WTC11 (cell line): ENCODE measurements around the gene GLG1. TPM values are rescaled to one million over a fixed set of nuclear protein-coding genes. Genes with fewer than 3 reads are reported as not detected.

ENCODE experiments used
- ATAC-seq: fragments of 200-7000 bp; cut with Tn5 transposase; 2 replicates; pipeline ENCODE4 v1.10.0; 2021; ENCODE audit warnings: mild to moderate bottlenecking, moderate library complexity
- CTCF ChIA-PET: fragments of 300-600 bp; sonication (Branson Sonifier 250); formaldehyde crosslinking; loops from one replicate; lab custom pipeline; 2021; ENCODE audit warnings: antibody characterized with exemption; lab: Charles Lee
- POLR2A ChIA-PET: fragments of 350-600 bp; sonication (Branson Sonifier 250); formaldehyde crosslinking; loops from one replicate; lab custom pipeline; 2021; ENCODE audit warnings: antibody characterized with exemption; lab: Charles Lee
- DNase-seq: peaks from one replicate; pipeline ENCODE4 v3.0.0; 2021; ENCODE audit warnings: low spot score
- H3K27ac Mint-ChIP-seq: 2 replicates; pipeline ENCODE4 v1.8.0; 2021; ENCODE audit warnings: mixed read lengths
- H3K27me3 Mint-ChIP-seq: 2 replicates; pipeline ENCODE4 v1.8.0; 2021; ENCODE audit warnings: low read depth, mild to moderate bottlenecking, moderate library complexity, mixed read lengths
- H3K36me3 Mint-ChIP-seq: 2 replicates; pipeline ENCODE4 v1.8.0; 2021; ENCODE audit warnings: mixed read lengths
- H3K4me1 Mint-ChIP-seq: 2 replicates; pipeline ENCODE4 v1.8.0; 2022; ENCODE audit warnings: mixed read lengths
- H3K4me3 Mint-ChIP-seq: 2 replicates; pipeline ENCODE4 v1.8.0; 2021; ENCODE audit warnings: mild to moderate bottlenecking, moderate library complexity, mixed read lengths
- H3K9me3 Mint-ChIP-seq: 2 replicates; pipeline ENCODE4 v1.8.0; 2021; ENCODE audit warnings: mixed read lengths
- CREB1 ChIP-seq: sonication (generic); formaldehyde crosslinking; IDR thresholded peaks from 2 replicates; pipeline ENCODE4 v1.8.0; 2023; ENCODE audit warnings: mild to moderate bottlenecking, missing genetic modification reagents
- CREM ChIP-seq: sonication (generic); formaldehyde crosslinking; IDR thresholded peaks from 2 replicates; pipeline ENCODE4 v1.8.1; 2022; ENCODE audit warnings: mild to moderate bottlenecking, missing genetic modification reagents, moderate library complexity
- ETV6 ChIP-seq: sonication (generic); formaldehyde crosslinking; IDR thresholded peaks from 2 replicates; pipeline ENCODE4 v1.8.1; 2022; ENCODE audit warnings: mild to moderate bottlenecking, missing genetic modification reagents
- IRF2 ChIP-seq: sonication (generic); formaldehyde crosslinking; IDR thresholded peaks from 2 replicates; pipeline ENCODE4 v1.8.0; 2022; ENCODE audit warnings: low read depth, missing genetic modification reagents, borderline replicate concordance
- MLX ChIP-seq: sonication (generic); formaldehyde crosslinking; IDR thresholded peaks from 2 replicates; pipeline ENCODE4 v1.8.1; 2023; ENCODE audit warnings: mild to moderate bottlenecking, missing genetic modification reagents, moderate library complexity
- NR1H2 ChIP-seq: sonication (generic); formaldehyde crosslinking; IDR thresholded peaks from 2 replicates; pipeline ENCODE4 v1.9.0; 2021; ENCODE audit warnings: mild to moderate bottlenecking, moderate library complexity, missing genetic modification reagents
- RORB ChIP-seq: fragments of 250-450 bp; sonication (Bioruptor Pico); IDR thresholded peaks from 2 replicates; pipeline ENCODE4 v1.9.0; 2021; ENCODE audit warnings: mild to moderate bottlenecking
- SMAD3 ChIP-seq: sonication (generic); formaldehyde crosslinking; IDR thresholded peaks from 2 replicates; pipeline ENCODE4 v1.8.0; 2022; ENCODE audit warnings: missing genetic modification reagents, mild to moderate bottlenecking, borderline replicate concordance
- SOX15 ChIP-seq: fragments of 250-450 bp; sonication (Bioruptor Pico); IDR thresholded peaks from 2 replicates; pipeline ENCODE4 v1.9.0; 2021; ENCODE audit warnings: mild to moderate bottlenecking
- ZBTB21 ChIP-seq: sonication (generic); formaldehyde crosslinking; IDR thresholded peaks from 2 replicates; pipeline ENCODE4 v1.8.1; 2023; ENCODE audit warnings: mild to moderate bottlenecking, missing genetic modification reagents, borderline replicate concordance
- ZNF138 ChIP-seq: sonication (generic); formaldehyde crosslinking; conservative IDR thresholded peaks from 2 replicates; pipeline ENCODE4 v1.8.1; 2022; ENCODE audit warnings: mild to moderate bottlenecking, moderate library complexity, missing genetic modification reagents
- ZNF219 ChIP-seq: sonication (generic); formaldehyde crosslinking; IDR thresholded peaks from 2 replicates; pipeline ENCODE4 v1.8.0; 2023; ENCODE audit warnings: missing genetic modification reagents, mild to moderate bottlenecking, borderline replicate concordance
- ZNF263 ChIP-seq: sonication (generic); formaldehyde crosslinking; IDR thresholded peaks from 2 replicates; pipeline ENCODE4 v1.8.1; 2022; ENCODE audit warnings: low read depth, mild to moderate bottlenecking, moderate library complexity, missing genetic modification reagents
- ZNF416 ChIP-seq: fragments of 250-450 bp; sonication (Bioruptor Pico); IDR thresholded peaks from 2 replicates; pipeline ENCODE4 v1.9.0; 2021; ENCODE audit warnings: mild to moderate bottlenecking, inconsistent platforms
- ZNF512 ChIP-seq: sonication (generic); formaldehyde crosslinking; IDR thresholded peaks from 2 replicates; pipeline ENCODE4 v1.8.1; 2022; ENCODE audit warnings: missing genetic modification reagents, borderline replicate concordance
- ZNF532 ChIP-seq: fragments of 250-450 bp; sonication (Bioruptor Pico); IDR thresholded peaks from 2 replicates; pipeline ENCODE4 v1.9.0; 2021; ENCODE audit warnings: mild to moderate bottlenecking, borderline replicate concordance
- ZSCAN18 ChIP-seq: fragments of 250-450 bp; sonication (Bioruptor Pico); IDR thresholded peaks from 2 replicates; pipeline ENCODE4 v2.1.2; 2022; ENCODE audit warnings: mild to moderate bottlenecking, moderate library complexity
- total RNA-seq: library from RNA; stranded (reverse); gene quantifications from 3 replicates; pipeline ENCODE4 v1.2.3, GENCODE V29; 2021
- TF ChIP-seq, protein P1 (sequence below): sonication (generic); formaldehyde crosslinking; IDR thresholded peaks from 2 replicates; pipeline ENCODE4 v1.8.1; 2022; ENCODE audit warnings: low read depth, mild to moderate bottlenecking, moderate library complexity, missing genetic modification reagents, borderline replicate concordance

The GLG1 gene
- total RNA-seq, 1 experiment from 2014 or later: 156 TPM

DNA sequence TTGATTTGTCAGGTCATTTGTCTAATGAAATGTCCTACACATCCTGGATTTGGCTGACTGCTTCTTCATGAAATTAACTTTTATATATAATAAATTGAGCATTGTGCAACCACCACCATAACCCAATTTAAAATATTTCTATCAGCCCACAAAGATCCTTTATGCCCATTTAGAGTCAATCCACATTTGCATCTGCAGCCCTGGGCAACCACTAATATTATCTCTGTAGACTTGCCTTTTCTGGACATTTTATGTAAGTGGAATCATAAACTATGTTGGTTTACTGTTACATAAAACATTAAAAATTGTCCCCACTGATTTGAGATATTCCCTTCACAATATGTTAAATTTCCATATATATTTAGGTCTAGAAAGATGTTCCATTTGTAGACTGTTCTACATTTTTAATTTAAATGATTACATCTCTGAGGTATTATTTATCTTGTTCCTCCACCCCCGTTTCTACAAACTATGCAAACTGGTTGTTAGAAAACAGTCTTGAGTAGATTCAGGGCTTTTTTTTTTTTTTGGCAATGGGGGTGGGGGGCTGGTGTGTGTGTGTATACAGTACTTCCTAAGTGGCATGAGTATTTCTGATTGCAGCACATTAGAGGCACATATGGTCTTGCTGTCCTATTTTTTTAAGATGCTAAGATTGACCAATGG, 43.1 kb upstream of the GLG1 start:
- ChIA-PET POLR2A (interaction anchor here (0.6 kb wide), 2 partner anchors 9 to 192 kb away, joined by 3 to 5 read pairs; no protein-coding TSS in a partner anchor), CTCF (interaction anchor here (0.6 kb wide), 1 partner anchor 213 kb away, joined by 3 read pairs; no protein-coding TSS in a partner anchor)
- no peaks in the 10 kb centered on the region for H3K9me3 Mint-ChIP-seq
- H3K27me3 Mint-ChIP-seq: no peaks in the 10 kb centered on the region
- no peaks in the 10 kb centered on the region for H3K4me1 Mint-ChIP-seq
- H3K36me3 Mint-ChIP-seq: peaks cover 54% of the 10 kb centered on the region
- no peak for ATAC-seq
- TF ChIP-seq MLX (CRISPR knock-in tag): no peak
- TF ChIP-seq ZNF263: no peak
- no peak for TF ChIP-seq CREB1 (CRISPR knock-in tag)
- no peak for TF ChIP-seq SOX15
- no peak for TF ChIP-seq ZNF138 (CRISPR knock-in tag)
- TF ChIP-seq, protein P1, sequence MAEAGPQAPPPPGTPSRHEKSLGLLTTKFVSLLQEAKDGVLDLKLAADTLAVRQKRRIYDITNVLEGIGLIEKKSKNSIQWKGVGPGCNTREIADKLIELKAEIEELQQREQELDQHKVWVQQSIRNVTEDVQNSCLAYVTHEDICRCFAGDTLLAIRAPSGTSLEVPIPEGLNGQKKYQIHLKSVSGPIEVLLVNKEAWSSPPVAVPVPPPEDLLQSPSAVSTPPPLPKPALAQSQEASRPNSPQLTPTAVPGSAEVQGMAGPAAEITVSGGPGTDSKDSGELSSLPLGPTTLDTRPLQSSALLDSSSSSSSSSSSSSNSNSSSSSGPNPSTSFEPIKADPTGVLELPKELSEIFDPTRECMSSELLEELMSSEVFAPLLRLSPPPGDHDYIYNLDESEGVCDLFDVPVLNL: no peak
- no peak for TF ChIP-seq ZNF532 (CRISPR knock-in tag)
- TF ChIP-seq ZBTB21: no peak
- no peak for TF ChIP-seq CREM (CRISPR knock-in tag)
- no peak for TF ChIP-seq ZNF416 (CRISPR knock-in tag)
- no peak for TF ChIP-seq ETV6 (CRISPR knock-in tag)
- TF ChIP-seq RORB (CRISPR knock-in tag): no peak
- no peak for TF ChIP-seq ZSCAN18 (CRISPR knock-in tag)
- TF ChIP-seq SMAD3: no peak
- no peak for TF ChIP-seq NR1H2 (CRISPR knock-in tag)
- no peak for TF ChIP-seq IRF2
- TF ChIP-seq ZNF219 (CRISPR knock-in tag): no peak
- TF ChIP-seq ZNF512: no peak
- H3K27ac Mint-ChIP-seq: no peak overlapping the region
- H3K4me3 Mint-ChIP-seq: no peak overlapping the region
- no peak for DNase-seq
